HG03108 (cell line): Measurements from ENCODE around the gene PRDX3.
"Not testable (repeated sequence)": the region's sequence is repeated elsewhere in the genome, so short reads cannot be mapped to it uniquely, and the experiment has no call there.

Experiments
- ATAC-seq: cut with Tn5 transposase; IDR thresholded peaks from one replicate; pipeline ENCODE4 v1.9.1; 2021; ENCODE audit warnings: moderate library complexity; ENCODE audit not compliant: unreplicated experiment

The PRDX3 gene

DNA sequence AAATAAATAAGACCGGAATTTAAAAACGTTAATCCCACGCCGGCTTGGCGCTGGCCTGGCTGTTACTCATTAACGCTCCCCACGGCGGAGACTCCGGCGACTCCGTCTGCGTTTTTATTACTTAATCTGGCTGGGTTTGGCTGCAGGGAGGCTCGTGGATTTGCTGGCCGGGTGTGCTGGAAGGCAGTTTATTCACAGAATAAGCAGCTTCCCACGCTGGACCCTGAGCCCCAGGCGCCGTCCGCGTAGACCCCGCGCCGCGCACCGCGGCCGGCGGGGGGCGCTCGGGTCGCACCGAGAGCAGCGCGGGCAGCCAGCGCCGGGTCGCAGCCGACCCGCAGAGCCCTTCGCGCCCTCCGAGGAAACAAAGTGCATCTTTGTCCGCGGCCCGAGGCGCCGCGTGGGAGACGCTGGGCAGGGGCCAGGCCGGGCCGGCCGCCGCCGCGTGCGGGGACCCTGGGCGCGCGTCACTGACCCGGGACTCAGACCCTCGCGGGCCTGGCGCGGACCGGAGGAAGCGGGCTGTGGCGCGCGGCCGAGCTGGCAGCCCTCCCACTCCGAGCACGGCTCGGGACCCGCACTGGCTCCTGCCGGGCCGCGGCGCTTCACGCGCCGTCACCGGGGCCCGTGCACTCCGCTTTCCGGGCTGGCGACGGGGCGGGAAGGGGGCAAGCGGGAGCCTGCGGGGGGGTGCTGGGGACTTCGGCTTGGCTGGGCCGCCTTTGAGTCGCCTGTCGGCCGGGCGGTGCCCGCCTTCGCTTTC is 28.2 kb upstream of the PRDX3 start:
- ATAC-seq: peak; percentile 43

DNA sequence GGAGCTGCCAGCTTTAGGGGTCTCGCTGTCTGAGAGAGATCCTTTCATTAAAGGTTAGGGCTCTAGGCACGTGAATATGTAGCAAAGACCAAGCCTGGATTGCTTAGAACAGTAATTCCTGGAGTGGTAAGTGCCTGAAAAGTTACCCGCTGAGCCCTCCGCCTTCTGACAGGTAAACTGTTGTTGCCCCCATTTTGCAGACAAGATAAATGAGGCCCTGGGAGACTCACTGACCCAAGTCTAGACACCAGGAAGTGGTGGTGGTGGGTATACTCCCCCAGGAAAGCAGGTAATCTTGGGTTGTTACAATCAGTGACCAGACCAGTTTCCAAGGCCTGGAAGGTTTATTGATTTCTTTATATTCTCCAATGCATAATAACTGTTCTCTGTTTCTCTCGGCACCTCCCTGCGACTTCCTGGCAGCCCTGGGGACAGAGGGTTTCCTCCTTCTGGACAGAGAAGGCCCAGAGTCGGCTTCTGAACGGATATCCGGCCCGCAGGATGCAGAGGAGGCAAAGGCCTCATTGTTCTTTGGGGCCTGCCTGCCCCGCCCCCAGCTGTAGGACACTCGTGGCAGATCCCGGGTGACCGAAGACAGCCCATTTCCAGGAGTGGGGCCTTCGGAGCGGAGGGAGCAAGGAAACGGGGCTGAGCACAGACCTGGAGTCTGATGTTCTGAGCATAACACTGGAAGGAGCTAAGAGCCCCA is 27.4 kb upstream of the PRDX3 start:
- ATAC-seq: no peak

DNA sequence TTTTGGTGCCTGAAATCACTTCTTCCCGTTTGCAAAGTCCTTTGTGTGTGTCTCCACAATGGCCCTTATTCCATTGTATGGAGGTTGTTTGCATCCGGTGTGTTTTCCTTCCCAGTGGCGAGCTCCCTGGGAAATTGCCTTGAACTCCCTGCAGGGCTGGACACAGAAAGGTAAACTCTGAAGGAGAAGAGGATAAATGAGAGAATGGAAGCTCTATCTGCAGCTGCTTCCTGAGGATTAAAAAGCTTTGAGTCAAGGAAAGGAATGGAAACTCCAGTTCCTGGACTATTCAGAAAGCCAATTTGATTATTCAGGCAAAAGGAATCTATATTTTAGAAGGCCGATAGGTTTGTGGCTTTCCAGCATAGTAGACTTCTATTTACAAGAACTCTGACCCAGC is 24.4 kb upstream of the PRDX3 start:
- no peak for ATAC-seq

DNA sequence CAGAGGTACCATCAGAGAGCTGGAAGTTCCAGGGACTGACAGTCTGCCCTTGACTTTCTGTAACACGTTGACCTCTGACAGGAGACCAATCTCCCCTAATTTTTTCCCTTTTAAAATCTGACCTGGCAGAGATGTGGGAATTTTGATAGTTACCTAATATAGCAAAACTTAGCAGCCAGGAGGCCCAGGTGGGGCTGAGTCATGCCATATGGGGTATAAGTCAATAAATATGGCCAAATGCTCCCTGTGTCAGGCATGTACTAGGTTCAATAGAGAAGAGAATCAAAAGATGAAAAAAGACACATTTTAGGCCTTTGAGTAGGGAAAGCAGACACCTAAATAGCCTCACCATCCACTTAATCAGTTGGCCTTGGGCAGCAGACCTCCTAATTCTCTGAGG is 22.6 kb upstream of the PRDX3 start:
- no peak for ATAC-seq

GRCh38 chr10:119199231-119199992 is 20.8 kb upstream of the PRDX3 start:
- ATAC-seq: no peak

GRCh38 chr10:119198438-119198837 is 19.8 kb upstream of the PRDX3 start:
- ATAC-seq: no peak

DNA sequence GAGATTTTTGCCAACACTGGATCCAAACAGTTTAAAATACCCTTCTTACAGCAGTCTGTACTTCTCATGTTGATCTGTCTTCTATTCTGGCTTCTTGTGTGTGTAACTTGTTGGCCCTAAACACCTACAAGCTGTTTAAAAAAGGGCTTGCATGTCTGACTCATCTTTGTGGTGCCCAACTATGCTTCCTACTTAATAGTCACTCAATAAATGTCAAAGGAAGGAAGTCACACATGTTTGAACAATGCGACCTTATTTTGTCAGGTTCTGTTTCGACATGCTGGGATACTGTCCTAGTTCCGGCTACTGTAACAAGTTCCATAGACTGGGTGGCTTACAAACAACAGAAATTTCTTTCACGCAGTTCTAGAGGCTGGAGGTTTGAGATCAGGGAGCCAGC is 19.3 kb upstream of the PRDX3 start:
- ATAC-seq: no peak

- no peak for ATAC-seq
These were observed 13.3 kb upstream of the PRDX3 start for GRCh38 chr10:119191881-119192280.

DNA sequence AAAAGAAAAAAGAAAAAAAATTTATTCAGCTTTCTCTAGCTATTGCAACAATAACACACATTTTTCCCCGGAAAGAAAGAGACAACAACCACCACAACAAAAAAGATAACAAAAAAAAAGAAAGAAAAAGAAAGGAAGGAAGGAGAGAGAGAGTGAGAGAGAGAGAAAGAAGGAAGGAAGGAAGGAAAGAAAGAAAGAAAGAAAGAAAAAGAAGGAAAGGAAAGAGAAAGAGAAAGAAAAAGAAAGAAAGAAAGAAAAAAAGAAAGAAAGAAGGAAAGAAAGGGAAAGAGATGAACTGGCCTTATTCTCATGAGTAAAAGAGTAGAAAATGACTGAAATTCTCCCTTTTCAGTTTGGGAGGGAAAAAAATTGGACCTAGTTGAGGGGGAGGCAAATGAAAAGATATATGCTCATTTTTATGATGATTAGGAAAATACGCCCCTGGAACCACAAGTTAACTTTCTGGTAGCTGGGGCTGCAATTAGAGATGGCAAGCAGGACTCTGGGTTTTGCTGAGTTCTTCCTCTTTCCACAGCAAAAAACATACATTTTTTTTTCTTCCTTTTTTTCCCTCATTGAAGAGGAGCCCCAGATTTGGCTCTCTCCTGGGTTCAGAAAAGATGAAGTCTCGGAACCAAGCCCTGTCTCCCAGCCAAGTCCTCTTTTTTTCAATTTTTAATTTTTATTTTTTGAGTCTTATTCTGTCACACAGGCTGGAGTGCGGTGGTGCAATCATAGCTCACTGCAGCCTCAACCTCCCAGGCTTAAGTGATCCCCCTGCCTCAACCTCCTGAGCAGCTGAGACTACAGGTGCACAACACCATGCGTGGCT is 12.6 kb upstream of the PRDX3 start:
- no peak for ATAC-seq

- no peak for ATAC-seq
These were observed 11.7 kb upstream of the PRDX3 start for GRCh38 chr10:119190353-119190752.

DNA sequence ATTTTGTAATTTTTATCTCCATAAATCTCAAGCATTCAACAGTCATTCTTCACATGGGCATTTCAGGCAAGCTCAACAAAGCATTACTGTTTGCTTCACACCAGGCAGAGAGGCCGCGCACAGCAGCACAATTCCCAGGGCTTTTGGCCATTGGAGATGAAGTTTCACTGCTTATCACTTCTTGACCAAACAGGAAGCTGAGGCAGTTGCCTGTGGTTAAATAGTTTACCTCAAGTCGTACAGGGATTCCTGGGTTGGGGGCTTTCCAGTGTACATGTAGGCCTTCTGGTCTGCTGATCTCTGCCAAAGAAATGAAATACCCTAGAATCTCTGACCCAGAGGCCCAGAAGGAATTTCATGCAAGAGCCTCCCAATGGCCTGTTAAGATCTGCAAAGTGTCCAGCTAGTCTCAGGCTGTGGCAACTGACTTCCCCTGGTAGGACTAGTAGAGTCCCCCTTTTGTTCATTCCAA is 11.2 kb upstream of the PRDX3 start:
- ATAC-seq: peak; percentile 50

- no peak for ATAC-seq
These were observed 5.2 kb upstream of the PRDX3 start for GRCh38 chr10:119183664-119184412.

DNA sequence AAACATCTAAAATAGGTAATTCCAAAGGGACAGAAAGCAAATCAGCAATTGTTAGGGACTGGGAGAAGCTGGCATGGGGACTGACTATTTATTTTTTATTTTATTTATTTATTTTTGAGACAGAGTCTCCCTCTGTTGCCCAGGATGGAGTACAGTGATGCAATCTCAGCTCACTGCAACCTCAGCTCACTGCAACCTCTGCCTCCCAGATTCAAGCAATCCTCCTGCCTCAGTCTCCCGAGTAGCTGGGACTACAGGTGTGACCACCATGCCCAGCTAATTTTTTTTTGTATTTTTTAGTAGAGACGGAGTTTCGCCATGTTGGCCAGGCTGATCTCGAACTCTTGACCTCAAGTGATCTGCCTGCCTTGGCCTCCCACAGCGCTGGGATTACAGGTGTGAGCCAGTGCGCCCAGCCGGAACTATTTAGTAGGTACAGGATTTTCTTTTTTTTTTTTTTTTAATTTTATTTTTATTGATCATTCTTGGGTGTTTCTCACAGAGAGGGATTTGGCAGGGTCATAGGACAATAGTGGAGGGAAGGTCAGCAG is 2.3 kb upstream of the PRDX3 start:
- not testable (repeated sequence) for ATAC-seq

GRCh38 chr10:119177708-119178371 is 772 bp downstream of the PRDX3 start:
- ATAC-seq: no peak

GRCh38 chr10:119176166-119176565 is 2.4 kb downstream of the PRDX3 start:
- no peak for ATAC-seq

GRCh38 chr10:119174109-119174508 is 4.5 kb downstream of the PRDX3 start:
- no peak for ATAC-seq

GRCh38 chr10:119167041-119167440 is 11.6 kb downstream of the PRDX3 start:
- ATAC-seq: no peak

- ATAC-seq: no peak
These were observed 12.0 kb downstream of the PRDX3 start for GRCh38 chr10:119166564-119166963.

- peak; percentile 1 for ATAC-seq
These were observed 12.5 kb downstream of the PRDX3 start for GRCh38 chr10:119166118-119166500.
